CD4-positive, alpha-beta T cell treated with Interferon gamma for 1 hour (primary cell): ENCODE results near the gene DSCAML1.

Experiments
- DNase-seq: peaks from one replicate; pipeline ENCODE4 v3.0.0-alpha.2; 2020

Gene DSCAML1

DNA sequence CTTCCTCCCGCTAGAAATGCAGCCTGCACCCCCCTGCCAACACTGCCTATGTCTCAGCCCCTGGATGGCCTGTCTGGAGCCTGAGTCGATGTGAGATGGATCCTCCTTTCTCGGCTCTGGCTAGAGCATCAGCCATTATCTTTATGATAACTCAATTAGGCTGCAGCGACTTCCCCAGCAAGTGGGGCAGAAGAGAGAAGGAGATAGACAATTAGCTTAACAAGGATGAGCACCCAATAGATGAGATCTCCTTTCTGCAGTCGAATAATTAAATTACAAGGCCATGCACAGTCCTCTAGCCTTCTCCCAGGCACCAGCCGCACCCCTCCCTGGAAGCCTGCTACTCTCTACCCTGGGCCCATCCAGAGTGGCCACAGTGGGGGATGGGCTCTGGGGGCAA lies 290.0 kb downstream of the DSCAML1 start:
- DNase-seq: no peak

DNA sequence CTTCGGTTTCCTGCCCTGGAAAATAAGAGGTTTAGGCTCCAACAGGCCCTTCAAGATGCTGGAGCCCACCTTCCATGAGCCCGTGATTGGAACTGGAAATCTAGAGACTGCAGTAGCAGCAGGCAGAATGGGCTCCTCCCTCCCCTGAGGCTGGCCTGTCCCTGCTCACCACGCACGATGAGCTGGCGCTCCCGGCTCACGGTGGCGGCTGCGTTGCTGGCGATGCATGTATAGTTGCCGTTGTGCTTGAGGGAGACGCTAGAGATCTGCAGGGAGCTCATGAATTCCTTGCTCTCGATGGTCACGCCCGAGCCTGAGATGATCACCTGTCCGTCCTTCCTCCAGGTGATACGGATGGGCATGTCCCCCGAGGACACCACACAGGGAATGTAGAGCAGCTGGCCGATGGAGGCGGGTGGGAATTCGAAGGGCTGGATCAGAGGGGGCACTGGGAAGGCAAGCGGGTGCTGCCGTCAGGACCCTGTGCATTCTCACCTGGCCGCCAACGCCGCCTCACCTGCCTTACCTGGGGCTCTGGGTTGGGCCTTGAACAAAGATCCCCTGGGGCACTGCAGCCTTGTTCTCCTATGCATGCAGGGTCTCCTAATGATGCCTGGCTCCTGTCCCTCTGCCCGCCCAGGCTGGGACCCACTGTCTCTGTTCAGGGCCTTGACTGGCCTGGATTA lies 291.6 kb downstream of the DSCAML1 start:
- DNase-seq: no peak

GRCh38 chr11:117502779-117503100 lies 294.3 kb downstream of the DSCAML1 start:
- no peak for DNase-seq

DNA sequence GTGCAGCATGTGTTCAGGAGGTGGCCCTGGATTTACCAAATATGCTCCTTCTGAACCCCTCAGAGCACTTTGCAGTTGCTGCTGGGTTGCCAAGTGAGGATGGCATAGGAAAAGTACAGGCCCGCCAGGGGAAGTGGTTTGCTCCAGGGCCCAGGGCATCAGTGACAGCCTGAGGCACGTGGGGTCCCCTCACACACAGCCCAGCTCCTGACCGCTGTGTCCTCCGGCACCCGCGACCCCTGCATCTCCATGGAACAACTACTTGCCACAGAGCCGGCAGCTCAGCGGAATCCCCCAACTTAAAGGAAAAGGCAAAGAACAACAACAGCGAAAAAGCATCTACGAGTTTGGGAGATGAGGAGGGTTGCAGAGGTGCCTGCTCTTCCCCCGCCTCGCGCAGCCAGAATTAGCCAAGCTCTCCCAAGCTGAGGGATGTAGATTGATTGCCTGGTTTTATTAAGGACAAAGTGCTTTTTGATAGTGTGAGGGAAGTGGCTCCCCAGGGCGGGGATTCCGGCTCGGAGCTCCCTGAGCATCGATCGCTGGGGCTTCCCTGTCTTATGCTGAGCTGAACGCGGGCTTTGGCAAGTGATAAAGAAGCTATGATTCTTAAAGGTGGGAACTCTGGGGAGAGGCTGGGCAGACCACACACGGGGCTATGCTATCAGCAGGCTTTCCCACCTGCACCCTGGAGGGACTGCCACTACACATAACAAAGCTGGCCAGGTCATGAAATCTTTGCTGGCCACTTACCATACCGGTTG lies 294.8 kb downstream of the DSCAML1 start:
- DNase-seq: no peak

DNA sequence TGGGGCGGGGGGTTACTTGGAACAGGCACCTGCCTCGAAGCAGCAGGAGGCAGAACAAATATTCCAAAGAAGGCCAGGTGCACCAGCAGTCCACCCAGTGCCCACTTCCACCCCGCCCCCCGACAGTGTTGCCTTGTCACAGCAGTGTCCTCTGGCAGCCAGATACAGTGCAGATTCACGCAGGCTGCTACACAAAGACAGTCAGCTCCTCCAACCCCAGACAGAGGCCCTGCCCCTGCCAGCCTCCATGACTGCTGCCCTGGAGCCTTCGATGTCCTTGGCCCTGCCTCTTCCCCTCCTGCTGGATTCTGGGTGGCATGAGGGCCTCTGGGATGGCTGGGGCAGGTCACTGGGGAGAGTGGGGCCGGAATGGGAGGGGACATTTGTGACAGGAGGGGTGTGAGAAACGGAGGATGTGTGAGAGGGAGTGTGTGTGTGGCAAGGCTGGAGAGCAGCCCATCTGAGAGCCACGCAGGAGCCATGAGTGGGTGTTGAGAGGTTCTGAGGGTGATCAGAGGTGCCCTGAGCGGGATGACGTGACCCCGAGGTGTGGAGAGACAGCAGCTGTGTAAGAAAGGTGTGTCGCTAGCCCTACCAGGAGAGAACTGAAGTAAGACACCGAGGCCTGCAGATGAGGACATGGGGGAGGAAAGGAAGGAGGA lies 295.6 kb downstream of the DSCAML1 start:
- no peak for DNase-seq

DNA sequence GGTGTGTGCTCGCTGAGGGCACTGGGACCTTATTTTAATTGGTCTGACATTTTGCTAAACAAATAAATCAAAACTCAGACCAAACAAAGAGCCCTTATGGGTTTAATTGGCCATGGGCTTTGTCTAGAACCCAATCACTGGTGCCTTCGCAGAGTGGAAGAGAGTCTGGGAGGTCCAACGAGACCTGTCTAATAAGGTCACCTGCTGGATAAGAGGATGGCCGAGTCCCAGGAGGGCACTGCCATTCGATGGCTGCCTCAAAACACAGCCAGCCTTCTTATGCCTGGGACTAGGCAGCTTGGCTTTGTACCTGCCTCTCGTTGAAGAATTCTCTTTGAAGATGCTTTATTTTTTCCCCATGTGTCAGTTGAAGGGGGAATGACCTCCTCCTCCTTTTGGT lies 298.2 kb downstream of the DSCAML1 start:
- no peak for DNase-seq

- DNase-seq: no peak
These were observed 299.6 kb downstream of the DSCAML1 start for GRCh38 chr11:117497206-117497951.

- DNase-seq: no peak
These were observed 301.7 kb downstream of the DSCAML1 start for GRCh38 chr11:117495357-117495756.

DNA sequence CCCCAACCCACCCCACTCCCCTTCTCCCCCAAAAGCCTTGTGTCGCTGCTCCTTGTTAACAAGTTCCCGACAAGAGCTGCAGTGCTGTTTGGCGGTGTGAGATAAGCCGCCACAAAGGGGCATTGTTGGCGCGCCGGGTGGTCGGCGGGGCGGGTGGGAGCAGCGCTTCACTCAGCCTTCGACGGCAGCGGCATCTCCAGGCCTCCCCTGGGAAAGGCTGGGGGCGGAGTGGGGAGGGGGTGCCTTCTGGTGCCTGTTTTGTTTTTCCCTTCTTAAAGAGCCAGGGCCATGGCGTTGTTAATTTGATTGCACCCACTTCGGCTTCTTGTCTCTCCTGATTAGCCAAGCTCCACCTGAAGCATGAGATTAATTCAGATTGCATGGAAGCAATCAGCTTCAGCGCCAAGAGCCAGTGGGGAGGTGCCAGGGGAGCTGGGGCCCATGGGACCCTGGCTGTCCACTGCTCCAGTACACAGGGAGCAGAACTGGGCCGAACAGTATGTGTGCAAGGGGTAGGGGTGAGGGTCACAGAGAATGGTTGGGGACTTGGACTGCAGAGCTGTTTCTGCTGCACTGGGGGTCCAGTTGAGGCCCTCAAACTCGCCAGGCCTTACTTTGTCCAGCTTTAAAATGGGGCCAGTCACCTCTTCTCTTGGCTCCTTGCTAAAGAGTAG lies 304.3 kb downstream of the DSCAML1 start:
- no peak for DNase-seq

DNA sequence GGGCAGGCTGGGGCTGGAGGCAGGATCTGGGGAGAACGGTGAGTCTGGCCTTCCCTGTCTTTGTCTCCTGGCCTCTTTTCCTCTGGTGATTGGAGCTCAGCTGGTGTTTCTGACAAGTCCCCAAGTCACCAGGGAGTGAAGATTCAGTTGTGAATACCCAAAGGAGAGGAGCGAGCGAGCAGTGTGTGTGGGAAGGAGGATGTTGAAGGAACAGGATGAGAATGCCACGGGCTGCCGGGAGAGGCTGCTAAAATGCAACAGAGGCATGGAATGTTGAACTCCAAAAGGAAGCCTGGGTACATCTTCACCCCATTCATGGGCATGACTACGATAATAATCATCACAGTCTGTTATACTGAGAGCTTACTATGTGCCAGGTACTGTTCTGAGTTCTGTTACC lies 306.1 kb downstream of the DSCAML1 start:
- no peak for DNase-seq

- no peak for DNase-seq
These were observed 306.9 kb downstream of the DSCAML1 start for GRCh38 chr11:117489999-117490679.

DNA sequence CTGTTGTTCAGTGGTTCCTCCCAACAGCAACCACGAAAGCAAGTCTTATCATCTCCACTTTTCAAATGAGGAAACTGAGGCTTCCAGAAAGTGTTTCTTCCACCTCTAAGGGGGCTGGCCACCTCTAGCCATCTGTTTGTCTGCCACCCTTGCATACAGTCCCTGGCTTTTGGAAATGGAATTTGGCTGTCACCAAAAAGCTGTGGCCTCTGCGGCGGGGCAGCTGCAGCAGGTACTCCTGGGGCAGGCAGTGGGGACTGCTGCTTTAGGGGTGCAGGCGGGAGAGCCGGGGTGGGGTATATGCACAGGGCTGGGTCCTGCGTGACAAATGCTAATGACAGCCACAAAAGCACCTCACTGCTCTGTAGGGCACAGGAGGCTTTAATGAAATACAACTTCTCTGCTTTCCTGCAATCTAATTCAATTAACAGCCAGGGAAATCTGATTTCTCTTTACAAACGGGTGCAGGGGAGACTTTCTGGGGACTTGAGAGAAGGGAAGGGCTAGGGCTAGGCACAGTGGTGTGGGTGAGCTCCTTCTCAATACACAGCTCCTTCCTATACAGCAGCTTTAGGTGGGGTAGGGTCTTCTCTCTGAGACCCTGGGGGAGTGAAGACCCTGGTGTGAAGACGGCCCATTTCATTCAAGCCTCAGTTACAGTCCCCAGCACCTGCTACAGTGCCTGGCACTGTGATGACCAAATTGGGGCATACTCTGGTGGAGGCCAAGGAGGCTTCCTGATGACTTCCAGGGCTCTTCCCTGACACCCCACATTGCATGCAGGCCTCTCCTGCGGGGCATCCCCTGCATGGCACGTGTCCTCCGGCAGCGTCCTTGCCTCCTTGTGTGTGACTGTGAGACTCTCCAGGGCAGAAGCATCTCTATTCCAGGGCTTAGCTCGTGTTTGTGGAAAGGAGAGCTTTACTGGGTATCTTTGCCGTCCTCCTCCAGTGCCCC lies 307.7 kb downstream of the DSCAML1 start:
- no peak for DNase-seq

GRCh38 chr11:117486059-117486458 lies 311.0 kb downstream of the DSCAML1 start:
- DNase-seq: no peak

DNA sequence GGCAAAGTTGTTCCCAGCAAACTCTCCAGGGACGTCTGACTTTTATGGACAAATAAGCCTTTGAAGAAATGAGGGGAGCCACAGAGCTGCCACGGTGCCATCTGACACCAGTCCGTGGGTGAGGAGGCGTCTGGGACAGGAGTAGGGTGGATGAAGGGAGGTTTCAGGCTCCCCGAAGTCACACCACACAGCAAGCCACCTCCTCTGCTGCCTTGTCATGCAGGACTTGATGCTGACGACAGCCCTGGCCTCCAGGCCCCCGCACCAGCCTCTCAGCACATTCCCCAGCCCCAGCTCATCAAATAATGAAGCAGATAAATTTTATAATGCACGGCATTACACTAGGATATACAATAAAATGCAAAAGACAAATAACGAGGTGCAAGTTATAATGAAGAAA lies 312.9 kb downstream of the DSCAML1 start:
- no peak for DNase-seq

DNA sequence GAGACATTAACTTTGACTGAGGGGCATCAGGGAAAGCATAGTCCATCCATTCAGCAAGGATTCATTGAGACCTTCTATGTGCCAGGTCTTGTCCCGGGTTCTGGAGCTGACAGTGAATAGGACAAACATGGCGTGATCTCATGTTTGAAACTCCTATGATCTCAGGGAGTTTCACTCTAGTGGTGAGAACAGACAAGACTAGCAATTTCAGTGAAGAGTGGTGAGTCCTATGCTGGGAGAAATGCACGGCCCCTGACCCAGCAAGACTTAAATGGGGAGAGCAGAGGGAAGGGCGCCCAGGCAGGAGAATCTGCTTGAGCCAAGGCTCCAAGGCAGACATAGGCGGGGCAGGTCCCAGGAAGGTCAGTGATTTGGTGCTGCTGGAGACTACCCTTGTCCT lies 313.6 kb downstream of the DSCAML1 start:
- no peak for DNase-seq

DNA sequence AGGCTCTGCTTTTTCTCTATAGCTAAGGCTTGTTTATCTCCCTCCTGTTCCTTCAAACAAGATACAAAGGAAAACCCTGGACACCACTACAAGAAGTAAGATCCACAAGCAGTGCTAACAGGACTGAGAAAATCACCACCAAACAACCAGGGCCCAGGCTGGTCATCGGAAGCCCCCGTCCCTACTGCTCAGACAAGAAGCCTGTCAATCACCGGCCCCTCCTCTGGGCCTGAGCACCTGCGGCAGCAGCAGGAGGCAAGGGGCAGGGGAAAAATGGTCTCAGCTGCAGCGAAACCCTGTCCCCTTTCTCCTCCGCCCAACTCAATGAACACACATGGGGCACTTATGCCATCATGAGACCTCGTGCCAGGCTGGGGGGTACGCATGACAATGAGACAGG lies 314.1 kb downstream of the DSCAML1 start:
- no peak for DNase-seq

- no peak for DNase-seq
These were observed 315.1 kb downstream of the DSCAML1 start for GRCh38 chr11:117481885-117482284.

DNA sequence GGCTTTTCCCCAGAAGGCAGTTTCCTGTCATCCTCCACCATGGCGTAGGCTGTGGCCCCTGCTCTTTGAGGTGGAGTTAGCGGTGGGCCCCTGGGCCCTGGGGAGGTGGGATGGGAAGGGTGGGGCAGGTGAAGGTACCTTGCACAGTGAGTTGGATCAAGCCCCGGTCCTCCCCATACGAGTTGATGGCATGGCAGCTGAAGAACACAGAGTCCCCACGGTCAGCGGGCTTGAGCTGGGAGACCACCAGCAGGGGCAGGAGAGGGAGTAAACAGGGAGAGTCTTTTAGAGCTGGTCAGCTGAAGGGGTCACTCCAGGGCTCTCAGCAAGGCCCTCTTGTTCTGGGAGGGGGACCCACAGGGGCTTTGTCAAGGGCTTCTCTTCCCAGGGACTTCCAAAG lies 316.0 kb downstream of the DSCAML1 start:
- no peak for DNase-seq

- DNase-seq: no peak
These were observed 316.8 kb downstream of the DSCAML1 start for GRCh38 chr11:117480221-117480620.

- no peak for DNase-seq
These were observed 317.6 kb downstream of the DSCAML1 start for GRCh38 chr11:117479372-117479771.

GRCh38 chr11:117478926-117479325 lies 318.1 kb downstream of the DSCAML1 start:
- no peak for DNase-seq
